Measurements from ENCODE around the gene UBA1. TPM values are rescaled to one million over a fixed set of nuclear protein-coding genes. Genes with fewer than 3 reads are reported as not detected.

Gene UBA1
- total RNA-seq, 1 donor from 2014 or later = 189 TPM

- DNase-seq (ENCODE audit: low spot score) = peak; percentile 82
These were observed 23.7 kb upstream of the UBA1 start for GRCh38 chrX:47169726-47170515.

DNA sequence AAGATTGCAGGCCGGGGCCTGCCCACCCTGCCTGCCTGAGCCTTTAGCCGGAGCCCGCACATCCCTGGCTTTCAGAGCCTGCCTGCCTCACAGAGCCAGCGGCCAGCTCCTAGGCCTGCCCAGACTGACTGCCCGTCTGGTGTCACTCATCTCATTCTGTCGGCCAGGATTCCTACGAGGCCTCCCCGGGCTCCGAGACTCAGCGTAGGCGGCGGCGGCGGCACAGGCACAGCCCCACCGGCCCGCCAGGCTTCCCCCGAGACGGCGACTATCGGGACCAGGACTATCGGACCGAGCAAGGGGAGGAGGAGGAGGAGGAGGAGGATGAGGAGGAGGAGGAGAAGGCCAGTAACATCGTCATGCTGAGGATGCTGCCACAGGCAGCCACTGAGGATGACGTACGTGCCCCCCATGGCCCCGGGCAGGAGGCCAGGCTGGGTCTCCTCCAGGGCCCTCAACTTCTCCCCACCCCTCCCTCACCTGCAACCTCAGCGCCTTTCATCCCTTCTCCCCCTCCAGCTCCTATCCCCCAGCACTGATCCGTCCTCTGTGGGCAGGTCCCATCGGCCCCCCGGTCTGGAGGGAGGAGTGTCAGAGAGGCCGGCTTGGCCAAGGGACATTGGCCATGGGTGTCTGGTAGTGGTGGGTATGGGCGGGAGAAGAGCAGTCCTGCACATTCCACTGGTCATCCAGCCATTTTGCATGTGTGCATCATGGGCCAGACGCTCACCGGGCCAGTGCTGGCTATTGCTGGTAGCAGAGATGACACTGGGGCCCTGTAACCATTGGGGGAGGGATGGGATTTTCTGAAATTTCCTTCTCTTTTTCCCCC lies 22.6 kb upstream of the UBA1 start:
- peak; percentile 64 for DNase-seq (ENCODE audit: low spot score)

GRCh38 chrX:47171996-47172395 lies 21.6 kb upstream of the UBA1 start:
- peak; percentile 47 for DNase-seq (ENCODE audit: low spot score)

- DNase-seq (ENCODE audit: low spot score) = peak; percentile 59
These were observed 21.1 kb upstream of the UBA1 start for GRCh38 chrX:47172549-47172948.

DNA sequence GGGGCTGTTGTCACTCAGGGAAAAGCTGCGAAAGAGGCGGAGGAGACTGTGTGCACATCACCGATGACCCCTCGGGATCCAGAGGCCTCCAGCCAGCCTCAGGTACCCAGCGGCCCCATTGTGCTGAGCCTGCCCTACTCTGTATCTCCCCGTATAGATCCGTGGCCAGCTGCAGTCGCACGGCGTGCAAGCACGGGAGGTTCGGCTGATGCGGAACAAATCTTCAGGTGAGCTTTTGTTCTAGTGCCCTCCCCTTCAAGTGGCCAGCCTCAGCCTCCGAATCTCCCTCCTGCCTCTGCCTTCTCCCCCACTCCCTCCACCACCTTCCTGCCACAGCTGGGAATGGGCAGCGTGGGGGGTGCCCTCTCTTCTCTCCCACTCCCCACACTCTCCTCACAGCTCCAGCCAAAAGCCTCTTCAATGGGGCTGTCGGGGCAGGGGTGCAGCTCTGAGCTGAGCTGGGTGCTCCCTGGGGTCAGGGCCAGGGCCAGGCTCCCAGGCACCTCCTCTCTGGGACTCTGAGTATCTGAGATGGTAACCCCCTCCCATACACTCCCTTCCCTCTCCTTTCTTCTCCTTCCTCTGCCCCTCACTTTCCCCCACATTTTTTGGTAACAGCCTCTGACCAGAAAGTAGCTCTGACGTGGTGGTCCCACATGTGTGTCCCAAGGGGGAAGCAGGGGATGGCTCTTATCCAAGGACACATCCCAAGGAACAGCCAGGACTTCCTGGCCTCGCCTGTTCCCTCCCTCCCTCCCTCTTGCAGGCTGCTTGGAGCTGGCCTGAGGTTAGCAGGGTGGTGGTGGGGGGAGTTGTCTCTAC lies 20.4 kb upstream of the UBA1 start:
- peak; percentile 78 for DNase-seq (ENCODE audit: low spot score)

- peak; percentile 78 for DNase-seq (ENCODE audit: low spot score)
These were observed 19.3 kb upstream of the UBA1 start for GRCh38 chrX:47174376-47174775.

DNA sequence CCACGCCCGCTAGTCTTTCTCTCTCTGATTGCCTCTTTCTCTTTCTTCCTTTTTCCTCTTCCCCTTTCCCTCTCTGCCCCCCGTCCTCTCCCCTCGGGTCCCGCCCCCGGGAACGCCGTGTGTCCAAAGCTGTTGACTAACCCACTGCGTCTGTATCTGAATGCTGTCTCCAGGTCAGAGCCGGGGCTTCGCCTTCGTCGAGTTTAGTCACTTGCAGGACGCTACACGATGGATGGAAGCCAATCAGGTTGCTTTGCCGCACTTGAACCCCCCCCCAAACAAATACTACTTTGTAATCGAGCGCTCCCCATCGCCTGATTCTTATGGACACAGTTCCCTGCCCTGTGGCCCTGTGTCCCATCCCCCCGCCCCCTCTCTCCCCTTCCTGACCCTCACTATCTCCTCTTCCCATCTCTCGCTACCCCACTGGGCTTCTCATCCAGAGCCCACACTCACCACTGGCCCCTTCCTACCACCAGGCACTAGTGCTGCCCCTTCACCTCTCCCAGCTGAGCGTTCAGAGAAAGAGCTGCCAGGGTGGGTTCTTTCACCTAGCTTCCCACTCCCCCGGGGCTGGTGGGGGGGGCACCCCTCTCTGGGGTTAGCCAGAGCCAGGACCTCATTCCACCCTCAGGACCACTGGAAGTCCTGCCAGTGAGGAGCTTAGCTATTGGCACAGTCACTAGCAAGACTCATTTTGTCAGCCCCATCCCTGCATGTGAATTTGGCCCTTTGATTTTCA lies 18.6 kb upstream of the UBA1 start:
- DNase-seq (ENCODE audit: low spot score) = peak; percentile 79

- peak; percentile 43 for DNase-seq (ENCODE audit: low spot score)
These were observed 18.0 kb upstream of the UBA1 start for GRCh38 chrX:47175588-47175980.

DNA sequence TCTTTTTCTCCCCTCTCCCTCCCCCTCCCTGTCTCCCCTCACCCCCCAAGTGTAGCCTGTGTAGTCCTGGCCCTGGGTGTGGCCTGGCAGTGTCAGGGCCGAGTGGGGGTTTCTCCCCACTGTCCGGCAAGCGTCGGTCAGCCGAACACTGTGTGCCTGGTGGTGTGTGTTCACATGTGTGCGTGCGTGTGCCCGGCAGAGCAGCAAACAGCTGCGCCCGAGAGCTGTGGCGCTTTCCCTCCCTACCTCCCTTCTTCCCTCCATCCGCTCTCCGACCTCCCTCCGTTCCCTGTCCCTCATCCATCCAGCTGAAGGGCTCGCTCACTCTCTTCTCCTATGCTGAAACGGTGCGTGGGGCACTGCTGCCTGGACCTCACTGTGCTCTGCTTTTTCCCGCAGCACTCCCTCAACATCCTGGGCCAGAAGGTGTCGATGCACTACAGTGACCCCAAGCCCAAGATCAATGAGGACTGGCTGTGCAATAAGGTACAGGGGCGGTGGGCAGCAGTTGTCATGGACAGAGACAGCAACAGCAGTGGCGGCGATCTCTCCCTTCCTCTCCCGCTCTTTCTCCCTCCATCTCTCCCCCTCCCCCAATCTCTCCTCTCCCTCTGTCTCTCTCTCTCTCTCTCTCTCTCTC lies 17.4 kb upstream of the UBA1 start:
- DNase-seq (ENCODE audit: low spot score) = peak; percentile 81

GRCh38 chrX:47177079-47177478 lies 16.6 kb upstream of the UBA1 start:
- peak; percentile 49 for DNase-seq (ENCODE audit: low spot score)

DNA sequence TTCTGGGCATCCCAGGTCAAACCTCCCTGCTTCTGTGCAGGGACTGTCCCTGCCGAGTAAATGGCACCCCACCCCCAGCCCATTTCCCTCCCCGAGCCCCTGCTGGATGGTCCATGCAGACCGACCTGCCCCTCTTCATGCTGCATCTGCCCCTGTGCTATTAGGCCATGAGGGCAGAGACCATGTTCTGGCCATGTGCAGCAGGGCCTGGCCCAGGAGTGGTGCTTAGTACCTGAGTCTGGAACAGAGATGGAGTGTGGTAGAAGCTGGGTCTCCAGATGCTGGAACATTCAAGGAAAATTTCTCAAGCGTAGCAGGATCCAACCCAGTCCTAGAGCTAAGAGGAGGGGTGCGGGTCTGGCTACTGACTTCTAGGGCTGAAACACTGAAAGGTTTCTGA lies 15.3 kb upstream of the UBA1 start:
- DNase-seq (ENCODE audit: low spot score) = no peak

- no peak for DNase-seq (ENCODE audit: low spot score)
These were observed 14.3 kb upstream of the UBA1 start for GRCh38 chrX:47179221-47179927.

DNA sequence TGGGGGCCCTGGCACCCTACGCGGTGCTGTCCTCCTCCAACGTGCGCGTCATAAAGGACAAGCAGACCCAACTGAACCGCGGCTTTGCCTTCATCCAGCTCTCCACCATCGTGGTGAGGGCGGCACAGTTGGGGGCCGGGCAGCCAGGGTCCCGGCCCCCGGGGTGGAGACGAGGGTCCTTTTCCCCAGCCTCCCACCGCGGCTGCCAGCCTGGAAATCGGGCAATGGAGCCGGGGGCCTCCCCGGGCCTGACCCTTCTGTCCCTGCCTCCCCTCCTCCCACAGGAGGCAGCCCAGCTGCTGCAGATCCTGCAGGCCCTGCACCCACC lies 13.7 kb upstream of the UBA1 start:
- no peak for DNase-seq (ENCODE audit: low spot score)

- no peak for DNase-seq (ENCODE audit: low spot score)
These were observed 13.3 kb upstream of the UBA1 start for GRCh38 chrX:47180346-47180745.

DNA sequence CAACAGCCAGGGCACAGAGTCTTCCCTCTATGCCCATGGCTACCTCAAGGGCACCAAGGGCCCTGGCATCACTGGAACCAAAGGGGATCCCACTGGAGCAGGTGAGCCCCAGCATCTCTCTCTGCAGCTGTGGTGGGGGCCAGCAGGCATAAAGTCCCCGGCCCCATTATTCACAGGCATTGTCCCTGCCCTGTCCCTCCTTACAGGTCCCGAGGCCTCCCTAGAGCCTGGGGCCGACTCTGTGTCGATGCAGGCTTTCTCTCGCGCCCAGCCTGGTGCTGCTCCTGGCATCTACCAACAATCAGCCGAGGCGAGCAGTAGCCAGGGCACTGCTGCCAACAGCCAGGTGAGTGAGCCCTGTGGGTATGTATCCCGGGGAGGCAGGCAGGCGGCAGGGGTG lies 12.3 kb upstream of the UBA1 start:
- no peak for DNase-seq (ENCODE audit: low spot score)

- DNase-seq (ENCODE audit: low spot score) = peak; percentile 60
These were observed 11.4 kb upstream of the UBA1 start for GRCh38 chrX:47182106-47182700.

DNA sequence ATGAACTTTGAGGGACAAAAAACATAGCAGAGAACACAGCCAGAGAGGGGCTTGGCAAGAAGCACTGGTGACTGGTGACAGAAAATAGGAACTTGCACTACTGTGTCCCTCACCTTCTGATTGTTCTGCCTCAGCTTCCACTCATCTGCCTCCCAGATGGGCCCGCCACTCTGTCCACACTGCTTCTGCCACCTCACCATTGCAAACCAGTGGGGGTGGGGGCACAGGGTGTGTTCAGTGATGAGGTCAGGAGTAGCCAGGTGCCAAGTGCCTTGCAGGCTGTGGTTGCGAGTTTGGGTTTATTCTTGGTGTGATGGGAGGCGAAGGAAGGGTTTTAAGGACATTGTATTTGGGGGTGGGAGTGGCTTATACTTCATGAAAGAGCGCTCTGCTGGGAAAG lies 9.1 kb upstream of the UBA1 start:
- DNase-seq (ENCODE audit: low spot score) = peak; percentile 37

DNA sequence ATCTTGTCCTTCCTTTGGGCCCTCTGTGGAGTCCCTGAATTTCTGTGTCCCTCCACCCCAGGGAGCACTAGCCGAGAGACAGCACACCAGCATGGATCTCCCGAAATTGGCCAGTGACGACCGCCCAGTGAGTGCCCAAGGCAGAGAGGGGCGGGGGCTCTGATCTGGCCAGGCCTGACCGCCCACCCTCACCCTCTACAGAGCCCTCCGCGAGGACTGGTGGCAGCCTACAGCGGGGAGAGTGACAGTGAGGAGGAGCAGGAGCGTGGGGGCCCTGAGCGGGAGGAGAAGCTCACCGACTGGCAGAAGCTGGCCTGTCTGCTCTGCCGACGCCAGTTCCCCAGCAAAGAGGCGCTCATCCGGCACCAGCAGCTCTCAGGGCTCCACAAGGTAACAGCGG lies 8.4 kb upstream of the UBA1 start:
- no peak for DNase-seq (ENCODE audit: low spot score)

GRCh38 chrX:47186096-47186740 lies 7.4 kb upstream of the UBA1 start:
- DNase-seq (ENCODE audit: low spot score) = no peak
